ENCODE data around the gene TTC32. TPM values are rescaled to one million over a fixed set of nuclear protein-coding genes. Genes with fewer than 3 reads are reported as not detected.

Gene TTC32
- polyA plus RNA-seq, 1 experiment, result 3.6 TPM

GRCh38 chr2:19876751-19877150, 25.0 kb downstream of the TTC32 start:
- ChIA-PET POLR2A (no interaction called here), CTCF (interaction anchor here (1.4 kb wide), 2 partner anchors 11 to 13 kb away, joined by 3 to 6 read pairs; no protein-coding TSS in a partner anchor)
- no peak for DNase-seq (ENCODE audit: low read depth)
- TF ChIP-seq, protein P1, sequence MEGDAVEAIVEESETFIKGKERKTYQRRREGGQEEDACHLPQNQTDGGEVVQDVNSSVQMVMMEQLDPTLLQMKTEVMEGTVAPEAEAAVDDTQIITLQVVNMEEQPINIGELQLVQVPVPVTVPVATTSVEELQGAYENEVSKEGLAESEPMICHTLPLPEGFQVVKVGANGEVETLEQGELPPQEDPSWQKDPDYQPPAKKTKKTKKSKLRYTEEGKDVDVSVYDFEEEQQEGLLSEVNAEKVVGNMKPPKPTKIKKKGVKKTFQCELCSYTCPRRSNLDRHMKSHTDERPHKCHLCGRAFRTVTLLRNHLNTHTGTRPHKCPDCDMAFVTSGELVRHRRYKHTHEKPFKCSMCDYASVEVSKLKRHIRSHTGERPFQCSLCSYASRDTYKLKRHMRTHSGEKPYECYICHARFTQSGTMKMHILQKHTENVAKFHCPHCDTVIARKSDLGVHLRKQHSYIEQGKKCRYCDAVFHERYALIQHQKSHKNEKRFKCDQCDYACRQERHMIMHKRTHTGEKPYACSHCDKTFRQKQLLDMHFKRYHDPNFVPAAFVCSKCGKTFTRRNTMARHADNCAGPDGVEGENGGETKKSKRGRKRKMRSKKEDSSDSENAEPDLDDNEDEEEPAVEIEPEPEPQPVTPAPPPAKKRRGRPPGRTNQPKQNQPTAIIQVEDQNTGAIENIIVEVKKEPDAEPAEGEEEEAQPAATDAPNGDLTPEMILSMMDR (IDR thresholded peaks at IDR 0.05; ENCODE audit: insufficient read depth, low read depth, low read length), result no peak
- H3K27me3 ChIP-seq (ENCODE audit: control insufficient read depth, insufficient read depth, low read length), result no peaks in the 10 kb centered on the region
- H3K36me3 ChIP-seq (ENCODE audit: control insufficient read depth, insufficient read depth, low read length), result no peaks in the 10 kb centered on the region
- H3K4me3 ChIP-seq (ENCODE audit: low read depth, low read length), result no peak overlapping the region

GRCh38 chr2:19875280-19875679, 26.5 kb downstream of the TTC32 start:
- Histone ChIP-seq H3K4me3 (ENCODE audit: low read depth, low read length) (no peak overlapping the region), H3K27me3 (ENCODE audit: control insufficient read depth, insufficient read depth, low read length) (no peaks in the 10 kb centered on the region), H3K36me3 (ENCODE audit: control insufficient read depth, insufficient read depth, low read length) (no peaks in the 10 kb centered on the region)
- ChIA-PET POLR2A (no interaction called here), CTCF (interaction anchor here (2.1 kb wide), 1 partner anchor 11 kb away, joined by 9 read pairs; no protein-coding TSS in a partner anchor)
- DNase-seq (ENCODE audit: low read depth), result no peak
- TF ChIP-seq, protein P1 (IDR thresholded peaks at IDR 0.05; ENCODE audit: insufficient read depth, low read depth, low read length), result no peak

GRCh38 chr2:19874726-19875125, 27.1 kb downstream of the TTC32 start:
- Histone ChIP-seq H3K27me3 (ENCODE audit: control insufficient read depth, insufficient read depth, low read length) (no peaks in the 10 kb centered on the region), H3K36me3 (ENCODE audit: control insufficient read depth, insufficient read depth, low read length) (no peaks in the 10 kb centered on the region), H3K4me3 (ENCODE audit: low read depth, low read length) (no peak overlapping the region)
- DNase-seq (ENCODE audit: low read depth), result no peak
- TF ChIP-seq, protein P1 (IDR thresholded peaks at IDR 0.05; ENCODE audit: insufficient read depth, low read depth, low read length), result no peak
- ChIA-PET POLR2A (no interaction called here), CTCF (interaction anchor here (2.1 kb wide), 1 partner anchor 10 kb away, joined by 9 read pairs; no protein-coding TSS in a partner anchor)

DNA sequence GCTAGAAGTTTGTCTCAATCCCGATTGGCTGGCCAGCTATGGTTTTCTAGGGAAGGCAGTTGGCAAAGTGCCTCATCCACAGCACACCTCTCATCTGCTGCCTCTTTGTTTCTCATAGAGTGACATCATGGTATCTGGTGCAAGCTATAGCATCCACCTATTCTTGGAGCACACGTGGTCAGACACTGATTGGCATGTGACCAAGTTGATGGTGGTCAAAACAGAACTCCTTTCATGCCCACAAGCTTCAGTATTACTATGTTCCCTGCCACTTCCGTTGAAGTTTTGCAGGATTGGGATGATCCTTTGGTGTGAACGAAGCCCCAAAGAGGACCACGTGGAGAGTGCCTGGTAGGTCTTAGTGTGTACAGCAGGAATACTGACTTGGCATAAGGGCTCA, 28.8 kb downstream of the TTC32 start:
- TF ChIP-seq, protein P1 (IDR thresholded peaks at IDR 0.05; ENCODE audit: insufficient read depth, low read depth, low read length), result no peak
- Histone ChIP-seq H3K27me3 (ENCODE audit: control insufficient read depth, insufficient read depth, low read length) (no peaks in the 10 kb centered on the region), H3K36me3 (ENCODE audit: control insufficient read depth, insufficient read depth, low read length) (no peaks in the 10 kb centered on the region), H3K4me3 (ENCODE audit: low read depth, low read length) (no peak overlapping the region)
- no peak for DNase-seq (ENCODE audit: low read depth)
- ChIA-PET CTCF (interaction anchor here (1.0 to 2.2 kb wide), 5 partner anchors 9 to 27 kb away, joined by 3 to 9 read pairs (median 3); no protein-coding TSS in a partner anchor), POLR2A (no interaction called here)

DNA sequence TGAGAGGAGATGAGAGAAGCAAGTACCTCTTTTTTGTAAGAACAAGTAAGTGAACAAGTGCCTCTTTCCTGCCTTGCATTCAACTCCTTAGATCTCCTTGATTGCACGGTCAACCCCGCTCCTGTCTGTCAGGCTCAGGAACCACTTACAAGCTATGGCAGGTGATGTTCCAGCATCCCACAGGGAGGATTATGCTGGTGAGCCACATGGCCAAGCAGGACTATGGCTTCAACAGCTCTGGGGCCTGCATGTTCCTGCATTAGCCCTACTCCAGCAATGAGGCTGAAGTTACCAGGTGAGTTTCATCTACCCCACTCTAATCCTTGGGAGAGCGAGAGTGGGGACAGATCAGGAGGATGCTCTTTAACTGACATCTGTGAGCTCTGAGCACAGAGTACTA, 29.5 kb downstream of the TTC32 start:
- no peaks in the 10 kb centered on the region for H3K36me3 ChIP-seq (ENCODE audit: control insufficient read depth, insufficient read depth, low read length)
- TF ChIP-seq, protein P1 (IDR thresholded peaks at IDR 0.05; ENCODE audit: insufficient read depth, low read depth, low read length), result no peak
- POLR2A ChIA-PET, result no interaction called here
- CTCF ChIA-PET, result interaction anchor here (1.0 to 2.2 kb wide), 5 partner anchors 9 to 26 kb away, joined by 3 to 9 read pairs (median 3); no protein-coding TSS in a partner anchor
- H3K4me3 ChIP-seq (ENCODE audit: low read depth, low read length), result no peak overlapping the region
- no peaks in the 10 kb centered on the region for H3K27me3 ChIP-seq (ENCODE audit: control insufficient read depth, insufficient read depth, low read length)
- no peak for DNase-seq (ENCODE audit: low read depth)
